AG04449 (cell line): ENCODE data around the gene ARHGAP22.

Experiments used
- CTCF ChIA-PET: fragments of 350-600 bp; formaldehyde crosslinking; extraction: SDS; loops from one replicate; lab custom pipeline; 2021; ENCODE audit warnings: antibody characterized with exemption; lab: Yijun Ruan, JAX
- POLR2A ChIA-PET: fragments of 400-600, 350-600 bp; formaldehyde crosslinking; extraction: SDS; loops from one replicate; lab custom pipeline; 2020; ENCODE audit warnings: antibody characterized with exemption, inconsistent platforms; lab: Yijun Ruan, JAX
- DNase-seq: peaks from one replicate; pipeline ENCODE4 v3.0.0-alpha.2; 2010; ENCODE audit warnings: low read depth, low spot score
- H3K4me3 ChIP-seq: 2 replicates; pipeline ENCODE4 v1.5.1; 2011; ENCODE audit warnings: low read depth, mild to moderate bottlenecking, control low read depth, low read length
- CTCF ChIP-seq: IDR thresholded peaks from one replicate; pipeline ENCODE4 v1.5.1; 2011; ENCODE audit warnings: mild to moderate bottlenecking, moderate library complexity, low read length, control low read depth, inconsistent platforms; ENCODE audit not compliant: insufficient read depth; ENCODE audit errors: missing control alignments

The ARHGAP22 gene

DNA sequence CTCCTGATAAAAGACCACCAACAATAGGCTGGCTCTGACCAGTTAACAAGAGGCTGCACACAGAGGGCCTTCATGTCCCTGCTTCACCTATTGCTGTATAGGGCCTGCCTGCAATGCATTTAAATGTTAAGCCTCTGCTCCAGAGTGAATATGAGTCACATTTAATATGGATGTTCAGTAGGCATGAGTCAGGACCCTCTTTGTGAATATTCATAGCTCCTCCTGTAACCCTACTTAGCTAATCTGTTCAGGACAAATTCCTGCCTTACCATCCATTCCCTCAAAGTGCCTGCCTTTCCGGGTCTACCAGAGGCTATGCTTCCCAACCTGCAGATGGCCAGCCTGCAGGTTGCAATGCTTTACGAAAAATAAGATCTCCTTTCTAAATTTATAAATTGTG is 32.5 kb downstream of the ARHGAP22 start:
- DNase-seq, result no peak
- no peak for TF ChIP-seq CTCF
- CTCF ChIA-PET, result interaction anchor here (0.8 to 8.0 kb wide), 6 partner anchors 18 to 84 kb away, joined by 3 to 69 read pairs (median 6); no protein-coding TSS in a partner anchor
- POLR2A ChIA-PET, result interaction anchor here (0.7 to 1.0 kb wide), 2 partner anchors 16 to 34 kb away, joined by 3 read pairs; no protein-coding TSS in a partner anchor
- H3K4me3 ChIP-seq, result no peak overlapping the region

DNA sequence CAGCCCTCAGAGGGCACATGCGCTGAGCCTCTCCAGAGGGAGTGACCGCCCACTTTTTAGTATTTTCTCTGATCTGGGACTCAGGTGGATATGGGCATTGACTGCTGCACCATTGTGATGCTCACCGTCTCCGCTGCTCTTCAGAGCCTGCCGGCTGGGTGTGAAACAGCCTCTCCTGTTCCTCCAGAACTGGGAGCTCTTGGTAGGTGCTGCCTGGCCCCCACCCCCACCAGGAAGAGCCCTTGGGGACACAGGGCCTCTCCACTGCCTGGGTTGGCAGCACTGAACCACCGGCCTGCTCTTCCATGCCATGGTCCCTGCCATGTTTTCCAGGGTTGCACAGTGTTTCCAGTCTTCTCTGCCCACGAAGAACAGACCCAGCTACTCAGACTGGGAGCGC is 36.3 kb downstream of the ARHGAP22 start:
- TF ChIP-seq CTCF, result no peak
- no peak for DNase-seq
- CTCF ChIA-PET, result interaction anchor here (1.1 to 6.6 kb wide), 5 partner anchors 10 to 89 kb away, joined by 3 to 51 read pairs (median 3); no protein-coding TSS in a partner anchor
- POLR2A ChIA-PET, result no interaction called here
- no peak overlapping the region for H3K4me3 ChIP-seq

DNA sequence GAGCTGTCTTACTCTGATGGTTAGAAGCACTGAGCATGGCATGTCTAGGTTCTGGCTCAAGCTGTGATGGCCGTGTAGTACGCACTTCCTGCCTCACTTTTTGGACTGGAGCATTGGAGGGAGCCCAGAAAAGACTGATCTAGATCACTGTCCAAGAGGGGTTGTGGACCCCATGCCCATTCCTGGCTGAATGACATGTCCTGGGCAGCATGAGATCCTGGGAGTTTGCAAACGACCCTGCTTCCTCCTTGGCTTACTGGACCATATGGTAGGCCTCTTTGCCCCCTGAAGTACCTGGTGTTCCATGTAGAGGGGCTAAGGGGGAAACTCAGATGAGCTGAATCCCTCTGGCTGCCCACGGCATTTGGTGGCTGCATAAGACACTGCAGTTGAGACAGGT is 36.7 kb downstream of the ARHGAP22 start:
- no peak overlapping the region for H3K4me3 ChIP-seq
- DNase-seq, result no peak
- CTCF ChIA-PET, result interaction anchor here (1.1 to 6.6 kb wide), 5 partner anchors 10 to 89 kb away, joined by 3 to 51 read pairs (median 3); no protein-coding TSS in a partner anchor
- TF ChIP-seq CTCF, result no peak
- POLR2A ChIA-PET, result no interaction called here

- DNase-seq, result no peak
- no peak overlapping the region for H3K4me3 ChIP-seq
- ChIA-PET CTCF (interaction anchor here (1.1 to 6.6 kb wide), 3 partner anchors 14 to 90 kb away, joined by 3 to 51 read pairs (median 11); no protein-coding TSS in a partner anchor), POLR2A (no interaction called here)
- TF ChIP-seq CTCF, result no peak
These were observed 37.5 kb downstream of the ARHGAP22 start for GRCh38 chr10:48567346-48567745.

DNA sequence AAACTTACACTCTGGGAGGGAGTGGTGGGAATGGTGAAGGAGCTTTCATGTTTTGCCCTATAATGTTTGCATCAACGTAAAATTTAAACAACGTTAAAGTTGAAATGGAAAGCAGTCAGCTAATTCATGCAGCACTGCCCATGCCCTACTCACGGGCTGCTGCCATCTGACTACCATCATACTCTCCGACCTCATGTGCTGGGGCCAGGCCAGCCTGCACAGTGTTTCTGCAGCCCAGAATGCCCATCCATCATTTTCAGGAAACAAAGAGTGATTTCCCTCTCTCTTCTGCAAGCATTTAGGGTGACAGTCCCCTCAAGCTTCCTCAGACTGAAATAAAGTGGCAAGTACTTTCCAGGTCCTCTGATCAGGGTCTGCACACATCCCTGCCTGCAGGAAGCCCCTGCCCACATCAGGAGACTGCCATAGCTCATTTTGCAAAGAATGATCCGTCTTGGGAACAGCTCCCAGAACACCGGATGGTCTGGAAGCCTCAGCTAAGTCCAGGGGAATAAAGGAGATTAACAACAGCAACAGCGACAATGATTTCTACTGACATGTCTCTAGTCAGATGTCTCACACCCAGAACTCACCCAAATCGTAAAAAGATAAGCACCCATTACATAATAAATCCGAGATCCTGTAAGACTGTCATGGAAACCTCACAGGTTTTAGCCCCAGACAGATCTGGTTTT is 40.3 kb downstream of the ARHGAP22 start:
- H3K4me3 ChIP-seq, result no peak overlapping the region
- POLR2A ChIA-PET, result no interaction called here
- no peak for DNase-seq
- CTCF ChIA-PET, result interaction anchor here (0.7 to 6.6 kb wide), 7 partner anchors 9 to 92 kb away, joined by 3 to 51 read pairs (median 3); no protein-coding TSS in a partner anchor
- TF ChIP-seq CTCF, result no peak

GRCh38 chr10:48557511-48558123 is 47.3 kb downstream of the ARHGAP22 start:
- POLR2A ChIA-PET, result no interaction called here
- DNase-seq, result no peak
- CTCF ChIA-PET, result interaction anchor here (0.6 to 31.0 kb wide), 7 partner anchors 8 to 96 kb away, joined by 3 to 1051 read pairs (median 3); no protein-coding TSS in a partner anchor
- H3K4me3 ChIP-seq, result no peak overlapping the region
- TF ChIP-seq CTCF, result no peak
